GM12864 (cell line): ENCODE data around the gene IL36G.

ENCODE experiments used
- DNase-seq: peaks from one replicate; pipeline ENCODE4 v3.0.0-alpha.2; 2011; ENCODE audit warnings: low read depth
- H3K4me3 ChIP-seq: 2 replicates; pipeline ENCODE4 v1.5.1; 2011; ENCODE audit warnings: mild to moderate bottlenecking, low read depth, low read length, control low read depth
- CTCF ChIP-seq: IDR thresholded peaks from 2 replicates; pipeline ENCODE4 v1.5.1; 2011; ENCODE audit warnings: low read depth, mild to moderate bottlenecking, moderate library complexity, low read length, control low read depth, inconsistent platforms; ENCODE audit errors: missing control alignments

IL36G gene

GRCh38 chr2:112972423-112973086 is 5.3 kb upstream of the IL36G start:
- H3K4me3 ChIP-seq = no peak overlapping the region
- TF ChIP-seq CTCF = no peak
- no peak for DNase-seq

- DNase-seq = no peak
- no peak overlapping the region for H3K4me3 ChIP-seq
- TF ChIP-seq CTCF = no peak
Observed at GRCh38 chr2:112973156-112973555, 4.7 kb upstream of the IL36G start.

GRCh38 chr2:112979731-112980130 is 1.9 kb downstream of the IL36G start:
- no peak for DNase-seq
- H3K4me3 ChIP-seq = no peak overlapping the region
- no peak for TF ChIP-seq CTCF

- H3K4me3 ChIP-seq = no peak overlapping the region
- TF ChIP-seq CTCF = no peak
- DNase-seq = no peak
Observed at GRCh38 chr2:112980537-112980936, 2.7 kb downstream of the IL36G start.

GRCh38 chr2:112985090-112985489 is 7.3 kb downstream of the IL36G start:
- DNase-seq = no peak
- no peak for TF ChIP-seq CTCF
- H3K4me3 ChIP-seq = no peak overlapping the region

GRCh38 chr2:112989611-112990010 is 11.8 kb downstream of the IL36G start:
- no peak for DNase-seq
- TF ChIP-seq CTCF = no peak
- no peak overlapping the region for H3K4me3 ChIP-seq

GRCh38 chr2:112993831-112994230 is 16.0 kb downstream of the IL36G start:
- TF ChIP-seq CTCF = no peak
- H3K4me3 ChIP-seq = no peak overlapping the region
- no peak for DNase-seq
